ENCODE measurements around the gene LANCL2. TPM values are rescaled to one million over a fixed set of nuclear protein-coding genes. Genes with fewer than 3 reads are reported as not detected.
"Not testable (repeated sequence)": the region's sequence is repeated elsewhere in the genome, so short reads cannot be mapped to it uniquely, and the experiment has no call there.

LANCL2 gene
- total RNA-seq, 1 experiment from 2014 or later, result 21.8 TPM

- no peaks in the 10 kb centered on the region for H3F3A ChIP-seq (ENCODE audit: insufficient read depth, low read depth)
- H3K79me2 ChIP-seq (ENCODE audit: low read depth), result no peaks in the 10 kb centered on the region
- no TSS peak for BruUV-seq (replicated peaks)
- no peaks in the 10 kb centered on the region for H3K27me3 ChIP-seq (ENCODE audit: insufficient read depth, low read depth)
- CTCF ChIA-PET, result interaction anchor here (0.5 kb wide), 1 partner anchor 68 kb away, joined by 6 read pairs; no protein-coding TSS in a partner anchor
- no peak for TF ChIP-seq EZH2 (IDR thresholded peaks at IDR 0.05; ENCODE audit: low read depth)
- TF ChIP-seq, protein P1, sequence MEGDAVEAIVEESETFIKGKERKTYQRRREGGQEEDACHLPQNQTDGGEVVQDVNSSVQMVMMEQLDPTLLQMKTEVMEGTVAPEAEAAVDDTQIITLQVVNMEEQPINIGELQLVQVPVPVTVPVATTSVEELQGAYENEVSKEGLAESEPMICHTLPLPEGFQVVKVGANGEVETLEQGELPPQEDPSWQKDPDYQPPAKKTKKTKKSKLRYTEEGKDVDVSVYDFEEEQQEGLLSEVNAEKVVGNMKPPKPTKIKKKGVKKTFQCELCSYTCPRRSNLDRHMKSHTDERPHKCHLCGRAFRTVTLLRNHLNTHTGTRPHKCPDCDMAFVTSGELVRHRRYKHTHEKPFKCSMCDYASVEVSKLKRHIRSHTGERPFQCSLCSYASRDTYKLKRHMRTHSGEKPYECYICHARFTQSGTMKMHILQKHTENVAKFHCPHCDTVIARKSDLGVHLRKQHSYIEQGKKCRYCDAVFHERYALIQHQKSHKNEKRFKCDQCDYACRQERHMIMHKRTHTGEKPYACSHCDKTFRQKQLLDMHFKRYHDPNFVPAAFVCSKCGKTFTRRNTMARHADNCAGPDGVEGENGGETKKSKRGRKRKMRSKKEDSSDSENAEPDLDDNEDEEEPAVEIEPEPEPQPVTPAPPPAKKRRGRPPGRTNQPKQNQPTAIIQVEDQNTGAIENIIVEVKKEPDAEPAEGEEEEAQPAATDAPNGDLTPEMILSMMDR (conservative IDR thresholded peaks at IDR 0.05), result no peak
- no peak overlapping the region for H3K4me2 ChIP-seq
- no peak overlapping the region for H2AFZ ChIP-seq
- no peak overlapping the region for H3K4me3 ChIP-seq
- DNase-seq, result no peak
- H3K27ac ChIP-seq, result no peak overlapping the region
- H3K36me3 ChIP-seq (ENCODE audit: low read depth), result peaks cover 26% of the 10 kb centered on the region
- H3K9me3 ChIP-seq (ENCODE audit: insufficient read depth, low read depth), result no peaks in the 10 kb centered on the region
- no peaks in the 10 kb centered on the region for H3K4me1 ChIP-seq (replicated peaks; ENCODE audit: insufficient read depth)
- intact Hi-C loops (cut with micrococcal nuclease; ENCODE audit: unreplicated experiment), result no loop called here
- peaks cover 8% of the 10 kb centered on the region; the same call in 1 of the 2 replicates for H4K20me1 ChIP-seq (ENCODE audit: insufficient read depth)
- no peaks in the 10 kb centered on the region for H3K9me2 ChIP-seq (ENCODE audit: insufficient read depth)
- POLR2A ChIA-PET (ENCODE audit: unreplicated experiment), result no interaction called here
Measured at GRCh38 chr7:55470261-55470660, 105.1 kb downstream of the LANCL2 start.

- BruUV-seq (replicated peaks), result TSS peak; percentile 23
- DNase-seq; H3K9me3 ChIP-seq (ENCODE audit: insufficient read depth, low read depth); H3K27me3 ChIP-seq (ENCODE audit: insufficient read depth, low read depth); H3F3A ChIP-seq (ENCODE audit: insufficient read depth, low read depth); intact Hi-C loops (cut with micrococcal nuclease; ENCODE audit: unreplicated experiment); H2AFZ ChIP-seq; H3K4me2 ChIP-seq; H4K20me1 ChIP-seq (ENCODE audit: insufficient read depth); H3K9me2 ChIP-seq (ENCODE audit: insufficient read depth); H3K4me3 ChIP-seq; H3K4me1 ChIP-seq (replicated peaks; ENCODE audit: insufficient read depth); H3K27ac ChIP-seq; CTCF ChIA-PET; POLR2A ChIA-PET (ENCODE audit: unreplicated experiment); H3K79me2 ChIP-seq (ENCODE audit: low read depth): not testable (repeated sequence)
- H3K36me3 ChIP-seq (ENCODE audit: low read depth), result peaks cover 26% of the 10 kb centered on the region
Measured at GRCh38 chr7:55471594-55471993, 106.5 kb downstream of the LANCL2 start.

GRCh38 chr7:55472406-55472805, 107.3 kb downstream of the LANCL2 start:
- H3K27ac ChIP-seq; H3K79me2 ChIP-seq (ENCODE audit: low read depth); H3K27me3 ChIP-seq (ENCODE audit: insufficient read depth, low read depth); H3K4me1 ChIP-seq (replicated peaks; ENCODE audit: insufficient read depth); intact Hi-C loops (cut with micrococcal nuclease; ENCODE audit: unreplicated experiment); POLR2A ChIA-PET (ENCODE audit: unreplicated experiment); H2AFZ ChIP-seq; BruUV-seq (replicated peaks); H3K9me3 ChIP-seq (ENCODE audit: insufficient read depth, low read depth); H3K4me2 ChIP-seq; H3K9me2 ChIP-seq (ENCODE audit: insufficient read depth); H3F3A ChIP-seq (ENCODE audit: insufficient read depth, low read depth); H3K4me3 ChIP-seq; DNase-seq; CTCF ChIA-PET: not testable (repeated sequence)
- Histone ChIP-seq H4K20me1 (ENCODE audit: insufficient read depth) (peaks cover 18% of the 10 kb centered on the region; the same call in 1 of the 2 replicates), H3K36me3 (ENCODE audit: low read depth) (peaks cover 24% of the 10 kb centered on the region)

DNA sequence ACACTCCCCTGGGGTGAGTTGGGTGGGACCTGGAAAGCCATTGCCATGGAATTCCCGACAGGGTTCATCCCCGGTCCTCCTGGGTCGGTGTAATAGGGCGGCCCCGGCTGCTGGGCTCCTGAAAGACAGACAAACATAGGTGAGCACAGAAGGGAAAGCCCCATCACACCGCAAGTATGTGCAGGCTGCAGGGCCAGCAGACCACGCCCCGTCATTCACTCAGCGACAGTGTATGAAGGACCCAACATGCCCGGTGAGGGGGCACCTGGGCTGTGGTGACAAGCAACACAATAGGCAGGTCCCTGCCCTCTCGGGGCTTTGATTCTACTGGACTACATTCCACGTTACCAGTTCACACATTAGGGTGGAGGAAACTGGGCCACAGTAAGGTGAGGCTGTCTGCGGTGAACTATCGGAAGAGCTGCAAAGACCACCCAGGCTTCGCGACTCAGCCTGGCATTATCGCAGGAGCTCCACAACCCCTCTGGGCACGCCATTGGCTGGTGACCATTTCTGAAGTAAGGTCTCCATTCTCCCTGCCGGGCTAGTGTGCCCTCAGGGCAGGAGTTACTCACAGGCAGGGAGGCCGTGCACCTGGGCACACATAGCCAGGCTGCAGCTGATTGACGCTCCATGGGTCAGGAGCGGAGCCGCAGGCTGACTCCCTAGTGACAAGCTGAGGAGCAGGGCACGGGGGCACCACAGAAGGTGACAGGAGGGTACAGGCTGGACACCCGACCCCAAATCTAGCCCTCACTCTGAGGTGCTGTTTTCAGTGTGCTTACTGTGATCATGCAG, 108.0 kb downstream of the LANCL2 start:
- Histone ChIP-seq H4K20me1 (ENCODE audit: insufficient read depth) (peaks cover 22% of the 10 kb centered on the region), H3K79me2 (ENCODE audit: low read depth) (no peaks in the 10 kb centered on the region), H3K4me2 (no peak overlapping the region), H2AFZ (no peak overlapping the region), H3K36me3 (ENCODE audit: low read depth) (peaks cover 19% of the 10 kb centered on the region), H3K4me3 (no peak overlapping the region), H3K9me3 (ENCODE audit: insufficient read depth, low read depth) (no peaks in the 10 kb centered on the region), H3K27ac (no peak overlapping the region), H3K9me2 (ENCODE audit: insufficient read depth) (no peaks in the 10 kb centered on the region), H3K4me1 (replicated peaks; ENCODE audit: insufficient read depth) (no peaks in the 10 kb centered on the region), H3F3A (ENCODE audit: insufficient read depth, low read depth) (no peaks in the 10 kb centered on the region), H3K27me3 (ENCODE audit: insufficient read depth, low read depth) (no peaks in the 10 kb centered on the region)
- no peak for DNase-seq
- no TSS peak for BruUV-seq (replicated peaks)
- TF ChIP-seq, protein P1 (conservative IDR thresholded peaks at IDR 0.05), result no peak
- TF ChIP-seq EZH2 (IDR thresholded peaks at IDR 0.05; ENCODE audit: low read depth), result no peak
- intact Hi-C loops (cut with micrococcal nuclease; ENCODE audit: unreplicated experiment), result no loop called here
- POLR2A ChIA-PET (ENCODE audit: unreplicated experiment), result interaction anchor here (0.5 kb wide), 1 partner anchor 35 kb away, joined by 7 read pairs; no protein-coding TSS in a partner anchor
- CTCF ChIA-PET, result no interaction called here

Measured in PC-9 (cell line).